B cell (primary cell): ENCODE data around the gene STUM. TPM values are rescaled to one million over a fixed set of nuclear protein-coding genes. Genes with fewer than 3 reads are reported as not detected.

Experiments used
- ATAC-seq: fragments of 200-7000 bp; cut with Tn5 transposase; one replicate; pipeline ENCODE4 v1.10.0; 2021; ENCODE audit warnings: low read depth, mild to moderate bottlenecking, moderate number of reproducible peaks, moderate library complexity
- CTCF ChIA-PET: fragments of 350-600 bp; sonication (Branson Sonifier 250); formaldehyde crosslinking; loops from one replicate; lab custom pipeline; 2021; ENCODE audit warnings: antibody characterized with exemption, inconsistent platforms; lab: Charles Lee
- POLR2A ChIA-PET: fragments of 350-600 bp; sonication (Branson Sonifier 250); formaldehyde crosslinking; loops from one replicate; lab custom pipeline; 2021; ENCODE audit warnings: antibody characterized with exemption; lab: Charles Lee
- DNase-seq: peaks from one replicate; pipeline ENCODE4 v3.0.0; 2013
- H2AFZ ChIP-seq: 2 replicates; pipeline ENCODE4 v1.6.1; 2012; ENCODE audit warnings: mild to moderate bottlenecking, low read depth, low read length; ENCODE audit not compliant: insufficient read depth, poor library complexity, severe bottlenecking
- H3K27ac ChIP-seq, 2 donors: 1 replicate in 1 of 2; 2 replicates in 1 of 2; pipeline ENCODE4 v1.5.1; 2012 to 2013; ENCODE audit warnings: low read length in 2 of 2, mild to moderate bottlenecking in 2 of 2, moderate library complexity in 1 of 2
- H3K27me3 ChIP-seq, 4 experiments: fragments of 200-600 bp in 1 of 4; sonication (generic) in 1 of 4; replicated peaks in 1 of 4; 1 replicate in 2 of 4; 2 replicates in 2 of 4; pipeline versions ENCODE4 v1.6.1 to v1.7.0; 2013 to 2016; ENCODE audit warnings: low read length in 3 of 4, mild to moderate bottlenecking in 2 of 4, mixed read lengths in 1 of 4, moderate library complexity in 1 of 4; ENCODE audit not compliant: insufficient read depth in 4 of 4, control insufficient read depth in 3 of 4; ENCODE audit errors: control extremely low read depth in 1 of 4
- H3K36me3 ChIP-seq, 2 experiments: replicated peaks in 1 of 2; 1 replicate in 1 of 2; 2 replicates in 1 of 2; pipeline versions ENCODE4 v1.6.1 to v1.7.1; 2013; ENCODE audit warnings: low read length in 1 of 2; ENCODE audit not compliant: insufficient read depth in 2 of 2, control insufficient read depth in 1 of 2; ENCODE audit errors: control extremely low read depth in 1 of 2, extremely low read depth in 1 of 2
- H3K4me1 ChIP-seq, 2 donors: fragments of 200-600 bp in 1 of 2; sonication (generic) in 1 of 2; 1 replicate in 1 of 2; 2 replicates in 1 of 2; pipeline versions ENCODE4 v1.5.1 to v1.6.1; 2013 to 2017; ENCODE audit warnings: low read length in 2 of 2; ENCODE audit not compliant: control insufficient read depth in 2 of 2, insufficient read depth in 2 of 2
- H3K4me2 ChIP-seq: replicated peaks from 2 replicates; pipeline ENCODE3; 2012; ENCODE audit warnings: mild to moderate bottlenecking, low read depth, low read length; ENCODE audit not compliant: poor library complexity, severe bottlenecking
- H3K4me3 ChIP-seq, 5 experiments: fragments of 200-600 bp in 1 of 5; sonication (generic) in 1 of 5; 1 replicate in 3 of 5; 2 replicates in 2 of 5; pipeline versions ENCODE4 v1.5.1 to v1.7.0; 2011 to 2016; ENCODE audit warnings: low read length in 4 of 5, mild to moderate bottlenecking in 4 of 5, low read depth in 2 of 5, control low read depth in 1 of 5, moderate library complexity in 1 of 5; ENCODE audit not compliant: insufficient read depth in 1 of 5; ENCODE audit errors: control extremely low read depth in 1 of 5, extremely low read depth in 1 of 5
- H3K79me2 ChIP-seq: fragments of 200-600 bp; sonication (generic); one replicate; pipeline ENCODE4 v1.6.0; 2016; ENCODE audit warnings: low read length; ENCODE audit not compliant: control insufficient read depth, insufficient read depth
- H3K9ac ChIP-seq: fragments of 200-600 bp; sonication (generic); 2 replicates; pipeline ENCODE4 v1.6.1; 2017; ENCODE audit warnings: mild to moderate bottlenecking, low read length, moderate library complexity
- H3K9me3 ChIP-seq, 3 donors: one replicate each; pipeline versions ENCODE4 v1.6.1 to v1.7.1; 2013; ENCODE audit warnings: low read length in 2 of 3; ENCODE audit not compliant: control insufficient read depth in 2 of 3, insufficient read depth in 1 of 3; ENCODE audit errors: control extremely low read depth in 1 of 3
- H4K20me1 ChIP-seq: 2 replicates; pipeline ENCODE4 v1.6.0; 2012; ENCODE audit warnings: mild to moderate bottlenecking, low read length; ENCODE audit not compliant: insufficient read depth, control insufficient read depth, poor library complexity, severe bottlenecking
- H3K27ac Mint-ChIP-seq: one replicate; pipeline ENCODE4 v1.8.0; 2021; ENCODE audit warnings: mixed read lengths
- H3K27me3 Mint-ChIP-seq: one replicate; pipeline ENCODE4 v1.8.0; 2021; ENCODE audit warnings: mixed read lengths
- H3K4me1 Mint-ChIP-seq: one replicate; pipeline ENCODE4 v1.8.0; 2021; ENCODE audit warnings: mixed read lengths
- H3K4me3 Mint-ChIP-seq: one replicate; pipeline ENCODE4 v1.8.0; 2021; ENCODE audit warnings: mixed read lengths
- H3K9me3 Mint-ChIP-seq: one replicate; pipeline ENCODE4 v1.8.0; 2022; ENCODE audit warnings: mixed read lengths; ENCODE audit not compliant: insufficient read depth
- EZH2 ChIP-seq: IDR thresholded peaks from 2 replicates; pipeline ENCODE4 v1.6.1; 2012; ENCODE audit warnings: borderline replicate concordance, low read depth, mild to moderate bottlenecking, moderate library complexity, low read length; ENCODE audit not compliant: insufficient read depth, poor library complexity, severe bottlenecking
- WGBS: methylation state at CpG from one replicate; pipeline ENCODE4 v1.1.5; 2013; ENCODE audit warnings: missing lambda C conversion rate; ENCODE audit not compliant: insufficient coverage; 5-methylcytosine and 5-hydroxymethylcytosine counted together
- intact Hi-C: fragments of 100-400 bp; cut with micrococcal nuclease; formaldehyde crosslinking; loops from one replicate; pipeline ENCODE4 v1.10.0; 2022
- polyA plus RNA-seq: library from polyadenylated mRNA; depleted of rRNA; stranded (reverse); fragments of >200 nt; gene quantifications from 2 replicates; pipeline ENCODE4 v1.2.3, GENCODE V29; 2012
- total RNA-seq, 2 donors: library from RNA; stranded (reverse); fragments of 120-200 nt in 1 of 2; gene quantifications; 1 replicate in 1 of 2; 2 replicates in 1 of 2; pipeline versions ENCODE4 v1.2.3 to v1.2.4, GENCODE V29; 2013 to 2022
- TF ChIP-seq, protein P1 (sequence below): fragments of 200-600 bp; IDR thresholded peaks from one replicate; pipeline ENCODE4 v1.8.0; 2022; ENCODE audit warnings: antibody characterized with exemption, mild to moderate bottlenecking

Gene STUM
- total and polyA plus RNA-seq, 2 donors (not counting 1 experiment from before 2014, with no cell fraction given) = 0.12 to 0.69 TPM

DNA sequence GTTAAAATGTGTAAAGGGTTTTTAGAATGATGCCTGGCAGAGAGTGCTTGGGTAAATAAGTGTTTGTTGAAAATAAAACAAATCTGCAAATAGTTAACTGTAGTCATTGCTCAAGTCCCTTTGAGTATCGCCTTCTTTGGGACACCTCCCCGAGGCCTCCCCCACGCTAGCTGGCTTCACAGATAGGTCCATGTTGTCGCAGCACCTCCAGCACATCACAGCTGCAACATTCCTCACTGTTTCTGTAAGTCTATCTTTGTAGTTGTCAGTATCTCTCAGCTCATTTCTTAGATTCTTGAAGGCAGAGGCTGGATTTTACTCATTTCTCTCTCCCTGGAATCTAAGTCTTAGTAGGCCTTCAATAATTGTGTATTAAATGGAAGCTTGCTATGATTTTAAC lies 1.6 kb upstream of the STUM start:
- POLR2A ChIA-PET = interaction anchor here (0.6 kb wide), 1 partner anchor 139 kb away, joined by 3 read pairs; the partner anchor contains the start of gene PARP1
- CTCF ChIA-PET = interaction anchor here (0.8 to 5.6 kb wide), 21 partner anchors 8 to 421 kb away, joined by 3 to 33 read pairs (median 5); partner anchors contain the start of gene PARP1
- Mint-ChIP-seq H3K4me3 (no peak overlapping the region), H3K27me3 (peaks cover 17% of the 10 kb centered on the region), H3K9me3 (no peaks in the 10 kb centered on the region), H3K4me1 (peaks cover 21% of the 10 kb centered on the region), H3K27ac (no peak overlapping the region)
- Histone ChIP-seq H3K9ac (no peak overlapping the region), H3K36me3 (no peaks in the 10 kb centered on the region), H2AFZ (no peak overlapping the region), H3K4me1 (peaks cover 22 to 24% of the 10 kb centered on the region in 2 donors), H3K4me2 (no peak overlapping the region), H3K27me3 (peaks cover 0 to 33% (median 4%) of the 10 kb centered on the region in 4 experiments), H3K9me3 (no peaks in the 10 kb centered on the region), H3K79me2 (no peaks in the 10 kb centered on the region), H4K20me1 (no peaks in the 10 kb centered on the region), H3K27ac (no peak overlapping the region), H3K4me3 (no peak overlapping the region)
- intact Hi-C loops = loop anchor here (1.0 to 10.0 kb wide), 6 partner anchors 62 to 995 kb away; partner anchors contain the start of gene PARP1
- ATAC-seq = no peak
- WGBS = 100% methylated on average over 1 of the region's 4 CpGs
- TF ChIP-seq EZH2 = no peak
- TF ChIP-seq, protein P1, sequence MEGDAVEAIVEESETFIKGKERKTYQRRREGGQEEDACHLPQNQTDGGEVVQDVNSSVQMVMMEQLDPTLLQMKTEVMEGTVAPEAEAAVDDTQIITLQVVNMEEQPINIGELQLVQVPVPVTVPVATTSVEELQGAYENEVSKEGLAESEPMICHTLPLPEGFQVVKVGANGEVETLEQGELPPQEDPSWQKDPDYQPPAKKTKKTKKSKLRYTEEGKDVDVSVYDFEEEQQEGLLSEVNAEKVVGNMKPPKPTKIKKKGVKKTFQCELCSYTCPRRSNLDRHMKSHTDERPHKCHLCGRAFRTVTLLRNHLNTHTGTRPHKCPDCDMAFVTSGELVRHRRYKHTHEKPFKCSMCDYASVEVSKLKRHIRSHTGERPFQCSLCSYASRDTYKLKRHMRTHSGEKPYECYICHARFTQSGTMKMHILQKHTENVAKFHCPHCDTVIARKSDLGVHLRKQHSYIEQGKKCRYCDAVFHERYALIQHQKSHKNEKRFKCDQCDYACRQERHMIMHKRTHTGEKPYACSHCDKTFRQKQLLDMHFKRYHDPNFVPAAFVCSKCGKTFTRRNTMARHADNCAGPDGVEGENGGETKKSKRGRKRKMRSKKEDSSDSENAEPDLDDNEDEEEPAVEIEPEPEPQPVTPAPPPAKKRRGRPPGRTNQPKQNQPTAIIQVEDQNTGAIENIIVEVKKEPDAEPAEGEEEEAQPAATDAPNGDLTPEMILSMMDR = no peak
- no peak for DNase-seq

DNA sequence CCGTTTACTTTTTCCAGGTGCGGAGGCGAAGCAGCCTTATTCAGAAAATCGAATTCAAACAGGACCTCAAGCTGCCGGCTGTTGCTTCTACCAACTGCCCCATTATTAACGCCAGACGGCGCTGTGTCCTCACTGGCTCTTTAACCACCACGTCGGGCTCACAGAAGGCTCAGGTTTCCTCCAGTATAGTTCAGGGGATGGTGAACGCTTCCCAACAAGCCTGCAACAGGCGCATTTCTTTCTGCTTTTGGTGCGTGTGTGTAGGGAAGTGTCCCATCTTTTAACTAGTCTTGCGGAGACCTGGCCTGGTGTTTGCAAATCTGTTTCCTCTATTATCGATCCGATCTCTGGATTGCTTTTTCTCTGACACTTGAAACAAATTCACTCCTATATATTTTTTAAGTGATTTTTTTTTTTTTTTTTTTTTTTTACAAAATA lies 791 bp upstream of the STUM start:
- no peaks in the 10 kb centered on the region for H4K20me1 ChIP-seq
- H3K4me3 ChIP-seq = peak overlapping the region in 3 of 5 experiments; percentile 34 to 51 (median 35)
- Mint-ChIP-seq H3K27me3 (peaks cover 17% of the 10 kb centered on the region), H3K27ac (no peak overlapping the region), H3K4me1 (peaks cover 21% of the 10 kb centered on the region), H3K9me3 (no peaks in the 10 kb centered on the region), H3K4me3 (peak overlapping the region; percentile 59)
- H2AFZ ChIP-seq = peak overlapping the region; percentile 21
- peaks cover 22 to 24% of the 10 kb centered on the region in 2 donors for H3K4me1 ChIP-seq
- no peaks in the 10 kb centered on the region for H3K36me3 ChIP-seq
- ATAC-seq (peak; percentile 80), DNase-seq (peak; percentile 83)
- no peak overlapping the region for H3K9ac ChIP-seq
- H3K27me3 ChIP-seq = peaks cover 0 to 33% (median 4%) of the 10 kb centered on the region in 4 experiments
- POLR2A ChIA-PET = no interaction called here
- intact Hi-C loops = loop anchor here (1.0 to 10.0 kb wide), 6 partner anchors 61 to 995 kb away; partner anchors contain the start of gene PARP1
- H3K4me2 ChIP-seq = peak overlapping the region; percentile 81
- no peaks in the 10 kb centered on the region for H3K9me3 ChIP-seq
- WGBS = 12% methylated on average over 7 of the region's 16 CpGs
- no peaks in the 10 kb centered on the region for H3K79me2 ChIP-seq
- CTCF ChIA-PET = interaction anchor here (0.5 to 5.6 kb wide), 27 partner anchors 9 to 639 kb away, joined by 3 to 33 read pairs (median 5); partner anchors contain the start of gene PARP1
- TF ChIP-seq, protein P1 = peak; percentile 88
- TF ChIP-seq EZH2 = no peak
- no peak overlapping the region for H3K27ac ChIP-seq
